SIG-M5 treated with dmso at 0.1 percent for 504 hours (cell line): Measurements from ENCODE around the gene MAFB.

Experiments
- DNase-seq: peaks from one replicate; lab custom pipeline; 2025; ENCODE audit not compliant: unreplicated experiment; lab: John Stamatoyannopoulos, UW

Gene MAFB

GRCh38 chr20:40682104-40682981 is 6.7 kb downstream of the MAFB start:
- DNase-seq: no peak

DNA sequence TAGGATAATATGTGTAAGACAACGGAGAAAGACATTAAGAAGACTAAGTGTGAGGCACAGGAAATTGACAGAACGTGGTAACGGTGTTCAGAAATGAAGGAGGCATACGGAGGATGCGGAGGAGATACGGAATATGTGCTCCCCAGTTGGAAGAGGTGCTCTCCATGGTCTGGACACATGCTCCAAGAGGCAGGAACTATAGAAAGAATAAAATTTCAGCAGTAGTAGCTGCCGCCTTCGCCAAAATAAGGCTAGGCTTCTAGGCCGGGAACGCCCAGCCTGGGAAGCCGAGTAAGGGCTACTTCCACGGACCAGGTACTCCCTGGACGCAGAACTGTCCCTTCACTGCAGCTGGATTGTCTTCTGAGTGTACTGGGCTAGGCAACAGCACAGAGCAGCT is 7.4 kb downstream of the MAFB start:
- DNase-seq: no peak

GRCh38 chr20:40681165-40681564 is 7.9 kb downstream of the MAFB start:
- no peak for DNase-seq

DNA sequence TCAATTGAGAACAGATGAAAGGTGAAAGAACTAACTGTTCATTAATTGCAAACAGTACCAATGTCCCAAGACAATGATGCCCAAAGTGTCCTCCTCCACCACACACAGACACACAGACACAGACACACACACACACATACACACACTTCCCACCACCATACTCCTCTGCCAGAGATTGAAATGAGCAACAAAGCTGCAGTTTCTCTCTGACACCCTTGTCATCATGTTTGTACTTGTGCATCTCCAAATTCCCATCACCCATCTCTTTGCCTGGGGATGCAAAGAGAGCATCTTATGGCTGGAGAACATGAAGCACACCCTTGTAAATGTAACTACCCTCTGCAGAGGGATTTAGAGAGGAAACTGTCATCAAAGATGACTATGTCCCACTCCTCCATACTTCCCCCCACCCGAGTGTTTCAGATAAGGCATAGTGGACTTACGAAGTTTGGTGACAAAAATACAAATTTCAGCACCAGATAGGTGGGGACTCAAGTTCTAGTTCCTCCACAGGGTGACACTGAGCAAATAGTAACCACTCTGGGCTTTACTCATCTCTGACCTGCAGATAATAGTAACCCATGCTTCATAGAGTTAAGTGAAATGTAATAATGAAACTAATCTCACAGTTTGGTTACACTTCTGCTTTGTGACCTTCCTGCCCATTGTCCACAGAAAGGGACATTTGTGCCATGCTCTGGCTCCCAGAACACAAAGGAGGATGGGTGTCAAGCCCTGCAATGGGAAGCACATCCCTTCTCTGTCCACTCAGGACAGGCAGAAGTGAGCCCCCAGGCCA is 8.7 kb downstream of the MAFB start:
- DNase-seq: no peak

DNA sequence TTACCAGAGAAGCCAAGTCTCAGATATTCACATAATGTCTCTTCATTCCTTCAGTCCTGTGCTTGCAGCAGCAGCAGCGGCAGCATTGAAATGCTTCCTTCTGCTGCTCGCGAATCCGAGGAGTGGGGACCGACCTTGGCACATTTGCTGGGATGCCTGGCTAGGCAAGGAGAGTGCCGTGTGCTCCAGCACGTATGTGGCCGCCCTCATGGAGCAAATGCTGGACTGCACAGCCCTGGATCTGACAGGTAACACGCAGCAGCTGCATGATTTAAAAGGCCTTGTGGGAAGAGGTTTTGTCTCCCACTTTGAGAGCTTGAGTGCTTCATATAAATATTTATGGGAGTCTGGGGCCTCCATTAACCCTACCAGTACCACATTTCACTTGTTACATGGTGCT is 9.9 kb downstream of the MAFB start:
- DNase-seq: no peak

GRCh38 chr20:40678286-40678875 is 10.7 kb downstream of the MAFB start:
- no peak for DNase-seq

DNA sequence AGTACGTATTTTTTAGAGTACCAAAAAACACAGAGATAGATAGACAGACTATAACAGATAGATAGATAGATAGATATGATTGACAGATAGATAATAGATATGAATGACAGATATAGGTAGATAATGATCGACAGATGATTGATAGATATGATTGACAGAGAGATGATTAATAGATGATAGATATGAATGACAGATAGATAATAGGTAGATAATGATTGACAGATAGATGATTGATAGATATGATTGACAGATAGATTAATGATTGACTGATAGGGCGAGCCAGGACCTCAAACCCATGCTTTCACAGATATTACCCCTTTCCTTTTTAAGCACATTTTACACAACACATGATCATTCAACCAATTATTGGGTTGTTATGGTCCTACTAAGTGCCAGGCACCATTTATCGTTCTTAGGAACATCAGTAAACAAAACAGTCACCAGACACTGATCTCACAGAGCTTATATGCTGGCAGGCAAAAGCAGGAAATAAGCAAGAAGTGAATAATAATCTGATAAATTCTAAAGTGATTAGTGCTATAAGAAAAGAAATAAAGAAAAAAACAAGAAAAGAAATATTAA is 11.6 kb downstream of the MAFB start:
- DNase-seq: no peak

GRCh38 chr20:40676491-40677269 is 12.4 kb downstream of the MAFB start:
- DNase-seq: no peak

GRCh38 chr20:40675599-40676221 is 13.3 kb downstream of the MAFB start:
- no peak for DNase-seq

DNA sequence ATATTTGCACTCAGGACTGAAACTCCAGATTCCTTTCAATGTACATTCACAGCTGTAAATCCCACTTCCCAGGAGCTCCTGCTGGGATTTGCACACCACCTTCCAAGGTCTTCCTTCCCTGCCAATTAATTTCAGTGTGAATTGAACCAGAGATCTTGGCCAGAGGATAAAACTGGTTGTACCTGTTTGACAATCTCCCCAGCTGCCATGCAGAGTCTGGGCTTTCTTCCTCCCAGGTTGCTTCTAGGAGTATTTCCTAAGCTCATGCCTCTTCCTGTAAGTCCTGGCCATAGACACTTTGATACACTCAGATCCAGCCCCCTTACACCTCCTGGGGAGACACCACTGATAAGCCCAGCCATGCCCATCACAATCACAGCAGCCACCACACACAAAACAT is 15.6 kb downstream of the MAFB start:
- DNase-seq: peak; percentile 27

DNA sequence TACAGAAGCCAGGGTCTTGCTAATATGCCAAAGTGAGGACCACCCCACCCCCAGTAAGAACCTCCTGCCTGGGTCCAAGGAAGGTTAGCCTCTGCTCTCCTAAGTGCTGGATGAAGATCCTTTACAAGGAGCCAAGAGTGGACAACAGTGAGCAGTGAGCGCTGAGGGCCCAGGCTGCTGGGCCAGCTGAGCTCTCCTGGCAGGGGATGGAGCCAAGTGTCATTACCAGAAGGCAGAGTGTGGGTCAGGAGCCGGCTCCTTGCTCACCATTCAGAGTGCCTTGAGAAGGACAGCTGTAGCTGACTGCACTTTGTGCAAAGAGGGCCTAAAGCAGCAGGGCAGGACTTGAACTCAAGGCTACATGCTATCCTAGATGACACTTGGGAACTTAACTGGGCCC is 16.9 kb downstream of the MAFB start:
- DNase-seq: no peak

DNA sequence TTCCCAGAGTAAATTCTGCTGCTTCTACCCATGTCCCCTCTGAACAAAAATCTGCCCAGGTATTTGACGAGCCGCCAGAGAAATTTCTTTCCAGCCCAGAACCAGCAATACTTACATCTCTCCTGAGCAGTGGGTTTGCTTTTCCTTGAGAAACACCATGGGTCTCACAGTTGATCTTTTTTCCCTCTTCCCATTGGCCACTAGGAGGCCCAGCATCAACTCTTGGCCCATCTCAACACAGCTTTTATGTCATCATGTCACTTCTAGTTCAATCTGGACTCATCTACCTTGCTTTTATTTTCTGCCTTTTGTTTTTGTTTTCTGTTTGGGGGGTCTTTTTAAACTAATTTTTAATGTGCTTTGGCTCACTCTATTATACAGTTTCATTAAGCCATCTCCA is 18.8 kb downstream of the MAFB start:
- no peak for DNase-seq

DNA sequence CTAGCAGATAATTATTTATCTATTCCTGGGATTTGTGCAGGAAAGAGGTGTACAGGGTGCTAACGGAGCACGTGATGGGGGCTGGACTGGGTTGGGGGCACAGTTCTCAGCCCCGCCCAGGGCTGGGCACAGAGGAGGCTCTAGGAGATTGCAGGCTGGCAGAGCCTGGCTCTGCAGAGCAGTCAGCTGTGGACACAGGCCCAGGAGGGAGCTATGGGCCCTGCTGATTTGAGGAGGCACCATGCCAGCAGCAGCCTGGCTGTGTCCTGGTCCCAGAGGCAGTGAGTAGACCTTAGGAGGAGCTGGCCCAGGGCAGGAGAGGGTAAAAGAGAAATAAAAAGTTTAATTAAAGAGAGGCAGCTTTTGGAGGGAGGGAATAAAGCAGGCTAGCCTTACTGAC is 19.3 kb downstream of the MAFB start:
- DNase-seq: no peak

- DNase-seq: no peak
Measured at GRCh38 chr20:40668449-40669228, 20.4 kb downstream of the MAFB start.

DNA sequence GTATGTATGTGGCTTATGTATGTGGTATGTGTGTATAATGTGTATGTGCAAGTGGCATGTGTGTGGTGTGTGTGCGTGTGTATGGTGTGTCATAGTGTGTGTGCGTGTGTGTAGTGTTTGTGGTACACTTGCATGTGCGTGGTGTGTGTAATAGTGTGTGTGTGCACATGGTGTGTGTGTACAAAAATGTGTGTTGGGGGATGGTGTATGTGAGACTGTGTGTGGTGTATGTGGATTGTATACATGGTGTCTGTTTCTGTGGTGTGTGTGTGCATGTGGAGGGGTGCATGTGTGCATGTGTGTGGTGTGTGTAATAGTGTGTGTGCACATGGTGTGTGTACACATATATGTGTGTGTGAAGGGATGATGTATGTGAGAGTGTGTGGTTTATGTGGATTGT is 21.5 kb downstream of the MAFB start:
- DNase-seq: no peak

- no peak for DNase-seq
Measured at GRCh38 chr20:40666336-40666735, 22.7 kb downstream of the MAFB start.

DNA sequence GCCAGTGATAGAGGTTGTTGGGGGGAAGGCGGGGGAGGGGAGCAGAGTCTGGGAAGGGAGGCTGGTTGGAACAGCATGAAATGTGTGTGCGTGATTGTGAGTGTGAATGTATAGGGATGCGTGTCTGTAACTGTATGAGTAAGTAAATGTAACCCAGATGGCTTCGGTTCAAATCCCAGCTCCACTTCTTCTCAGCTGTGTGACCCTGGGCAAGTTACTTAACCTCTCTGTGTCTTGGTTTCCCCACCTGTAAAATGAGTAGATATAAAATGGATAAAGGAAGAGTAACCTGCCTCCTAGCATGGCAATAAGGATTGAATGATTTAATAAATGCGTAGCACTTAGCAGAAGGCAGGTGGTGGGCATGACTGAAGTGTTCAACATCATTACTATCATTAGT is 24.1 kb downstream of the MAFB start:
- DNase-seq: no peak

DNA sequence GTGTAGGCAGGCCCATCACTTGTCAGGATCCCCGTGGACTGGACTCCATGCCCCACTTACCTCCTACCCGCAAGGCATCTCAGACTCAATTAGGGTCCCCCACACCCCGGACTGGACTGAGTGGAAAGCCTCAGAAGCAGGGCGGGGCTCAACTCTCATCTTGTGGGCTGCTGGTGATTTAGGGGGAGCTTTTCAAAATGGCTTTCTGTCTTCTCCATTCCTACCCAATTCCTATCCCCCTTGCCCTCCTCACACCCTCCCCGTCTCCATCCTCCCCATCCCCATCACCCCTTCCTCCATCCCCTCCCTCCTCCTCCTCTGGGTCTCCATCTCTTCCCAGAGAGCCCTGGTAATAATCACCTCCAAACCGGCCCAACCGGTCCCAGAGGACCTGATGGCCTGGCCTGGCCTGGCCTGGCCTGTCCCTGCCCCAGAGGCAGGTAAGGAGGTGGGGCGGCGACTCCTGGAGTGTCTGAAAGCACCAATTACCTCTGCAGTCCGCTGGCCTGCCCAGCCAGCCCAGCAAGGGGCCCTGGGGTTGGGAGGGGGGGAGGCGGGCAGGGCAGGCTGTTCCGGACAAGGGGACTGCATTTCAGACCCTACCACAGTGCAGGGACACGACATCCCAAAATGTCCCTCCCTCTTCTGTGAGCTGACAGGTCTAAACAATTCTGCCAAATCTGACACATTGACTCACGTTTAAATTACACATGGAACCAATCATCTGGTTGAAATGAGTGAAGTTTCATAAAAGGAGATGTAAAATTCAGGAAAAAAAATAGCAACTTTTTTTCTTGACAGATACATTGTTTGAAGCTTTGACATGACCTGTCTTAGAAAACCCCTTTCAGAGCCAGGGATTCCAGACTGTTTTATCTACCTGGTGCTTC is 24.8 kb downstream of the MAFB start:
- DNase-seq: no peak
